Gastroesophageal sphincter (tissue), 4 donors: ENCODE data around the gene ATG7. TPM values are rescaled to one million over a fixed set of nuclear protein-coding genes. Genes with fewer than 3 reads are reported as not detected.

Experiments used
- ATAC-seq: fragments of 150-250 bp; one replicate; pipeline ENCODE4 v1.9.1; 2016; ENCODE audit warnings: mild to moderate bottlenecking, moderate library complexity
- H3K27ac ChIP-seq, 4 donors: fragments of 200-600 bp; sonication (generic) in 3 of 4; 1 replicate in 3 of 4; 2 replicates in 1 of 4; pipeline ENCODE4 v1.5.1; 2016 to 2019
- H3K27me3 ChIP-seq: fragments of 200-600 bp; sonication (generic); one replicate; pipeline ENCODE4 v1.5.1; 2019
- H3K36me3 ChIP-seq, 2 donors: fragments of 200-600 bp; sonication (generic); one replicate each; pipeline ENCODE4 v1.5.1; 2019; ENCODE audit warnings: control low read depth in 1 of 2
- H3K4me1 ChIP-seq, 3 donors: fragments of 200-600 bp; sonication (generic); 1 replicate in 2 of 3; 2 replicates in 1 of 3; pipeline ENCODE4 v1.5.1; 2016 to 2019; ENCODE audit warnings: control low read depth in 2 of 3
- H3K4me3 ChIP-seq, 2 donors: fragments of 200-600 bp; sonication (generic); one replicate each; pipeline ENCODE4 v1.5.1; 2019; ENCODE audit warnings: mild to moderate bottlenecking in 1 of 2, moderate library complexity in 1 of 2
- H3K9me3 ChIP-seq, 3 donors: fragments of 200-600 bp; sonication (generic); one replicate each; pipeline ENCODE4 v1.5.1; 2017 to 2019; ENCODE audit warnings: control low read depth in 2 of 3
- CTCF ChIP-seq, 4 experiments: fragments of 200-600 bp in 2 of 4; fragments of 450-650 bp in 2 of 4; sonication (generic) in 1 of 4; IDR thresholded peaks; one replicate each; pipeline ENCODE4 v1.5.1; 2017 to 2019; ENCODE audit warnings: antibody characterized with exemption in 4 of 4, mild to moderate bottlenecking in 2 of 4, moderate library complexity in 2 of 4
- EP300 ChIP-seq: sonication (generic); formaldehyde crosslinking; IDR thresholded peaks from one replicate; pipeline ENCODE4 v1.6.1; 2017; ENCODE audit warnings: antibody characterized with exemption, mild to moderate bottlenecking
- POLR2A ChIP-seq, 2 donors: fragments of 450-650 bp; IDR thresholded peaks; one replicate each; pipeline ENCODE4 v1.6.1; 2017; ENCODE audit warnings: antibody characterized with exemption in 2 of 2, mild to moderate bottlenecking in 2 of 2, moderate library complexity in 1 of 2
- POLR2AphosphoS5 ChIP-seq: sonication (generic); formaldehyde crosslinking; IDR thresholded peaks from one replicate; pipeline ENCODE4 v1.6.1; 2017; ENCODE audit warnings: antibody characterized with exemption
- WGBS, 2 donors: methylation state at CpG; one replicate each; pipeline ENCODE4 v1.1.5; 2018; ENCODE audit warnings: low coverage in 1 of 2; 5-methylcytosine and 5-hydroxymethylcytosine counted together
- small RNA-seq, 4 donors: library from RNA; depleted of rRNA; stranded (forward); fragments of <200 nt; gene quantifications; one replicate each; pipeline ENCODE3, GENCODE V24; 2016
- total RNA-seq, 4 donors: library from RNA; depleted of rRNA; stranded (reverse); fragments of >200 nt; gene quantifications; one replicate each; pipeline ENCODE4 v1.1.0, GENCODE V29; 2016

The ATG7 gene
- total RNA-seq, 4 donors from 2014 or later: 28.3 to 64.9 (median 36.5) TPM

- Histone ChIP-seq H3K36me3 (no peaks in the 10 kb centered on the region), H3K4me3 (no peak overlapping the region), H3K9me3 (no peaks in the 10 kb centered on the region), H3K4me1 (peaks cover 17 to 96% (median 38%) of the 10 kb centered on the region in 3 donors), H3K27me3 (no peaks in the 10 kb centered on the region), H3K27ac (peak overlapping the region in 3 of 4 donors; percentile 11 to 89 (median 86))
- 68 to 70% methylated on average over 4 to 10 of the region's 11 CpGs for WGBS, 2 donors
- ATAC-seq: no peak
- TF ChIP-seq POLR2A (IDR thresholded peaks at IDR 0.05) (no peak), POLR2AphosphoS5 (no peak)
These were observed 334.0 kb downstream of the ATG7 start for GRCh38 chr3:11606090-11606784.

GRCh38 chr3:11606865-11607440, 334.8 kb downstream of the ATG7 start:
- Histone ChIP-seq H3K36me3 (no peaks in the 10 kb centered on the region), H3K4me1 (peaks cover 12 to 96% (median 33%) of the 10 kb centered on the region in 3 donors), H3K4me3 (no peak overlapping the region), H3K27ac (peak overlapping the region in 1 of 4 donors; percentile 12), H3K9me3 (no peaks in the 10 kb centered on the region), H3K27me3 (no peaks in the 10 kb centered on the region)
- TF ChIP-seq POLR2A (IDR thresholded peaks at IDR 0.05) (no peak), POLR2AphosphoS5 (no peak), CTCF (IDR thresholded peaks at IDR 0.05) (no peak), EP300 (no peak)
- 80% methylated on average over 5 of the region's 6 CpGs; no CpG with 5 or more reads in 1 of the 2 donors for WGBS, 2 donors
- ATAC-seq: no peak

Small RNA genes within 50 kb of the gene (small RNA-seq; reads per million reads assigned to genes)
- gene AC022001.1 (0 reads per million in 4 donors), gene AC026185.1 (0 reads per million in 4 donors), gene AC083855.1 (0 reads per million in 4 donors)

Other genes with a start within 250 kb of the ATG7 start
- 10 to 100 TPM in 1 of 4 donors, 1 to 10 TPM in 3; 1.6 to 14.4 (median 7.8) TPM for gene HRH1, start 117.9 kb upstream of the ATG7 start, total RNA-seq